GM20000 (cell line): ENCODE measurements around the gene ANKS6.
A peak's percentile ranks its signal among the peaks of the same experiment; 100 is the strongest.

ENCODE experiments used
- DNase-seq: peaks from one replicate; pipeline ENCODE4 v3.0.0; 2012; ENCODE audit warnings: low spot score
- CTCF ChIP-seq: IDR thresholded peaks from 2 replicates; pipeline ENCODE4 v1.5.1; 2012; ENCODE audit warnings: mild to moderate bottlenecking, control low read depth; ENCODE audit errors: extremely low read depth, missing control alignments

Gene ANKS6

GRCh38 chr9:98796364-98797101 lies at the start of gene ANKS6:
ANKS6 (minus strand) TSS chr9:98796555; CDS start chr9:98796491, 64 bp downstream.
- peak; percentile 95 for DNase-seq
- peak; percentile 79 for TF ChIP-seq CTCF

- TF ChIP-seq CTCF, result no peak
- DNase-seq, result no peak
Observed at GRCh38 chr9:98846081-98846480, 49.7 kb upstream of the ANKS6 start.

- DNase-seq, result no peak
- TF ChIP-seq CTCF, result no peak
Observed at GRCh38 chr9:98842510-98842909, 46.2 kb upstream of the ANKS6 start.

GRCh38 chr9:98839724-98840123 lies 43.4 kb upstream of the ANKS6 start:
- no peak for DNase-seq
- TF ChIP-seq CTCF, result no peak

- TF ChIP-seq CTCF, result no peak
- DNase-seq, result no peak
Observed at GRCh38 chr9:98838868-98839565, 42.7 kb upstream of the ANKS6 start.

GRCh38 chr9:98838155-98838867 lies 42.0 kb upstream of the ANKS6 start:
- DNase-seq, result no peak
- no peak for TF ChIP-seq CTCF

GRCh38 chr9:98837516-98837915 lies 41.2 kb upstream of the ANKS6 start:
- TF ChIP-seq CTCF, result no peak
- DNase-seq, result no peak
